SW480 (cell line): Measurements from ENCODE around the gene IRF1.

ENCODE experiments used
- DNase-seq: peaks from one replicate; pipeline ENCODE4 v3.0.0-alpha.2; 2016; ENCODE audit warnings: low spot score

The IRF1 gene

DNA sequence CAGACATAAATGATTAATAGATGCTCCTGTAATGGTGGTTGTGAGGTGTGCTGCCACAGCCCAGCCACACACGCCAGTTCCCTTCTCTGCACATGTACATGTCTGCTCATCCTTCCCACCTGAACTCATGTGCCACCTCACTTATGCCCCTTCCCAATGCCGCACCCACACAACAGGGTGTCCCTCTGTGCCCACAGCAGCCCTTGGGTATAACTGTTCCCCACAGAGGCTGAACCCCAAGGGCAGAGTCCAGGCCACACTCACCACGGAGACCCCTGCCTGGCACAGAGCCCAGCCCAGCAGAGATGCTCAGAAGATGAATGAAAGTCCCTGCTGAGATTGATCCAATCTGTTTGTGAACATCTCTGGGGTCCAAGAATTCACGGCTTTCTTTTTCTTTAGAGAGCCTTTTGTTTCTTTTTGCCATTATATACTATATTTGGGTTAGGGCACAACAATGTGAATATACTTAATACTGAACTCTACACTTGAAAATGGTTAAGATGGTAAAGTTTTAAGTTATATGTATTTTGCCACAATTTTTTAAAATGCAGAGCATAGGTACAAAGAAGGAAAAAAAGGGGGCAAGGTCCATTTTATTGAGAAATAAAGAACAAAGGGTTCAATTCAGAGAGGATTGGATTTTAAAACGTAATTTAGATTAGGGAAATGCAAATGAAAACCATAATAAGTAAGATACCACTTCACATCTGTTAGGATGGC, 29.6 kb downstream of the IRF1 start:
- DNase-seq = no peak

- DNase-seq = peak; percentile 93
Observed at GRCh38 chr5:132459983-132460838, 30.4 kb downstream of the IRF1 start.

DNA sequence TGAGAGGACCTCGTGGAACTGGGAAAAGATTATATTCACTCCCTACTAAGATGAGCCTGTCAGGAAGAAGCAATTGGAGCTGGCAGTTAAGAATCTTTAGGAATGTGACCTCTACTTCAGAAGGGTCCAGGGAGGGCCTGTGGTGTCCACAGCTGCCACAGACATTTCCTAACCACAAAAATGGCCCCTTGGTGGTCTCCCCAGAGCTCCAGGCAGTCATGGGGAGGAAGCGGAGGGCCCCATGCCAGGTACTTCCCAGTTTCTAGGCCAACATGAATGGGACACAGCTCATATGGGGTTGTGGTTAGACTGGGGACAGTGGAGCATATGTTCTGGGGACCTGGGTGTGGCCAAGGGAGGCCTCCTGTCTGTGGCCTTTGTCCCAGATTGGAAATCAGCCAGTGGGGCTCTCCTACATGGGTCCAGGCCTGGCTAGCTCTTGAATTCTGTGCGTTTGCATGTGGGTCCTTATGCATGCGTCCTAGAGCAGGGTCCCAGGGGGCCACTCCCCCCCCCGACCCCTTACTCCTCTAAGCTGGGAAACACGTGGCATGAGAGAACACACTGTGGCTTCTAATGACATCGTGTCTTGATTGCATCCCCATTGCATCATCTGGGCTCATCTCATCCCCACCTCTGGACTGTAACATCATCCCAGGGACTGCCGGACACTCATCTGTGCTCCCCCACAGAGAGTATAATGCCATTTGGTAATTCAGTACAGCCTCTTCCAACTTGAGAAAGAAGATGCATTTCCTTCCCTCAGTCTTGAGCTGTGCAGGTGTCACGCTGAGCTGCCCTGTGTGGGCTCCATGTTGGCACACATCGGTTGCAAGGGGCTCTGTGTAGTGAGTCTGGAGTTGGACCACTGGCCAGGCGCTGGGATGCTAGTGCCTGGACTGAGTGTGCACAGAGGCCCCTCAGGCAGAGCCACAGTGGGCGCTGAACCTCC, 31.3 kb downstream of the IRF1 start:
- DNase-seq = peak; percentile 100

DNA sequence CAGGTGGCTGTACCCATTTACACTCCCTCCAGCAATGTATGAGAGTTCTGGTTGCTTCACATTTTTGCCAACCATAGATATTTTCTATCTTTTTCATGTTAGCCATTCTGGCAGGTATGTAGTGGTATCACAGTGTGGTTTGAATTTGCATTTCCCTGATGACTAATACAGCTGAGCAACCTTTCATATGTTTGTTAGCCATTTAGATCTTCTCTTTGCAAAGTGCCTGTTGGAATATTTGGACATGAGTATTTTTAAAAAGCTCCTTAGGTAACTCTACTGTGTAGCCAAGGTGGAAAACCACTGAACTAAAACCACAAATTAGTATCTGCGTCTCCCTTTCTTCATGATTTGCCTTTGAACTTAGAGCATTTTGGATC, 31.9 kb downstream of the IRF1 start:
- peak; percentile 98 for DNase-seq

- peak; percentile 80 for DNase-seq
Observed at GRCh38 chr5:132458226-132458560, 32.4 kb downstream of the IRF1 start.

GRCh38 chr5:132457371-132458225, 33.0 kb downstream of the IRF1 start:
- peak; percentile 95 for DNase-seq

GRCh38 chr5:132456987-132457361, 33.6 kb downstream of the IRF1 start:
- DNase-seq = peak; percentile 31

DNA sequence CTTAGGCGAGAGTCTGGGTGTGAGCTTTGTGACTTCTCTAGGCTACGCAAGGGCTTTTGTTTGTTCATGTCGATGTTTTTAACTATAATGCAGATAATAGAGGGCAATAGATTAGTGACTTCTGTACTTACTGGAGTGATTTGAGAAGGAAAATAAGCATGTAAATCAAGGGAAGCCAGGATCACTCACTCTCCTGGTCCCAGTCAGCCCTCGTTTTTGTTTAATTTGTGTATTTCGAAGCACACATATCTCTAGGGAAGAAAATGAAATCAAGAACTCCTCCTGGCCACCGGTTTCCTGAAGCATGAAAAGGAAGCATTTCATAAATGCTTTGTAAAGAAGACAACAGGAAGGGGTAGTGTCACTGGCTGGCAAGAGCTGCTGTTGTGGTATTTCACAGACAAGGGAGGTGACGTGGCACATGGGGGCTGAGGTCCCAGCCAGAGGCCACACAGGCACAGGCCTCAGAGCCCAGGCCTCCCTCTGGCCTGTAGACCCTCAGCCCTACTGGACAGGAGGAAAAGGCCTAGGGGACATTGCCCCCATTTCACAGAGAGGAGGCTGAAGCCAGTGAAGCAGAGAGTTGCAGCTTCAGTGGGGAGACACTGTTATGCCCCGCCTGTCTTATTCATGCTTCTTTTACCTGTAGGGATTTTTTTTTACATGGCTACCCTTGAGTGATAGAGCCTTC, 34.1 kb downstream of the IRF1 start:
- DNase-seq = peak; percentile 92

- peak; percentile 96 for DNase-seq
Observed at GRCh38 chr5:132455614-132456115, 34.9 kb downstream of the IRF1 start.

GRCh38 chr5:132454361-132454760, 36.2 kb downstream of the IRF1 start:
- DNase-seq = no peak

DNA sequence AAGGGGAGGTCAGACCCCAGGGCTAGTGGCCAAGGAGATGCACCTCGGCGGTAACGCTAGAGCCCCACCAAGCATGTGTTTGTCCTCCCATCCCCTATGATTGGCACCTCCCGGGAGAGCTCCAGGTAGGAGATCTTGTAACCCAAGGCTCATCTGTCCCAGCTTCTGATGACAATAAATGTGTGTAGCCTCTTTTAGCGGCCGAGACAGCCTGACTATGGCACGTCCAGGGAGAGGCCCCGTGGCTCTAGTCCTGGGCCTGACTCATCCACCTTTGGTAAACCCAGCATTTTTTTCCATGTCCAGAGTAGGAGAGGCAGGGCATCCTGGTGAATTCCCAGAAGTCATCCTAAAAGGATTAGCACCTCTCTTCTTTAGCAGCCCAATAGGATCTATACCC, 39.2 kb downstream of the IRF1 start:
- no peak for DNase-seq

- DNase-seq = no peak
Observed at GRCh38 chr5:132449060-132449459, 41.5 kb downstream of the IRF1 start.

DNA sequence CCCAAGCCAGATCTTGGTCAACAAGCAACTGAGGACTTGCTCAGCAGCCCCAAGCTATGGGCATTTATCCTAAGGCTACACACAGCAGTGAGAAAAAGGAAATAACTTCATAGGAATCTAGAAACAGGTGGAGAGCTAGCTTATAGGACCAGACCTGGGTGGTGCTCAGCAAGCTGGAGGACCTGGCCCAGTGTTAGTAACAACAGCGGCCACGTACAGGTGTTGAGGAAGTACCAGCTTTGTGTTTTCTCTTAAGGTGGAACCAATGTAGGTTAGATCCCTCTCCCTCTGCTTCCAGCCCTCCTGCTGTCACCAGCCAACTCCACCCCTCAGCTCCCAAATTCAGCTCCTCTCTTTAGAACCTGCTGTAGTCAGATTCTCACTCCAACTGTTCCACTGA, 43.4 kb downstream of the IRF1 start:
- DNase-seq = no peak

DNA sequence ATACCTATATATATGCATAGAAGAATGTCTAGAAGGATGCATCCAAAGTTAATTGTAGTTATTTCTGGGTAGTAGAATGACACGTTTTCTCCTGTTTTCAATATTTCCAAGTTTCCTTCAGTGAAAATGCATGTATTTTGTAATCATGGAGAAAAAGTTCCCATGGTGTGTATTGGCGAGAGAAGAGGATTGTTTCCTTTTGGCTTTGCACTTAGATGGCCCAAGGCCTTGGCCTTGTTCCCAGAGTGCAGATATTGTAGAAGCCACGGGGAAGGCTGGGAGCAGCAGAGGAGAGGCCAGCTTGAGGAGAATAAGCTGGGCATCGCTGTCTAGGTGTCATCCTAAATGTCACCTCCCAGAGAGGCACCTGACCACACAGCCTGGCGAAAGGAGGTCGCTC, 44.0 kb downstream of the IRF1 start:
- no peak for DNase-seq

DNA sequence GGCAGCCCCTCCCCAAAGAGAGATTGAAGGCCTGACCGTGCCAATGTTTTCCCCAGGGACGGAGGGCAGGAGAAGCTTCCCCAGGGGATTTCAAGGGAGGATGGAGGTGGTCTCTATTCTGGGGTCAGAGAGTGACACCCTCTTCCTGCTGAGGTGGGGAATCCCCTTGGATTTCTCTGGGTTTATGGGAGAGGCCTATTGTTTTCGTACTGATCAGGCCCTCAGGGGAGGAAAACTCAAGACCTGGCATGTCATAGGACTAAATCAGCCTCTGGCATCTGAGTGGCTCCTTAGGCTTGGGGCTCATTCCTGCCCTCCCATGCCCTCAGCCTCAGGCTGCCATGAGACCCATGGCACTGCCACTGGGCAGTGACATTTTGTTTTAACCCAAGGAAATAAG, 44.6 kb downstream of the IRF1 start:
- no peak for DNase-seq

GRCh38 chr5:132445640-132445923, 45.0 kb downstream of the IRF1 start:
- no peak for DNase-seq

DNA sequence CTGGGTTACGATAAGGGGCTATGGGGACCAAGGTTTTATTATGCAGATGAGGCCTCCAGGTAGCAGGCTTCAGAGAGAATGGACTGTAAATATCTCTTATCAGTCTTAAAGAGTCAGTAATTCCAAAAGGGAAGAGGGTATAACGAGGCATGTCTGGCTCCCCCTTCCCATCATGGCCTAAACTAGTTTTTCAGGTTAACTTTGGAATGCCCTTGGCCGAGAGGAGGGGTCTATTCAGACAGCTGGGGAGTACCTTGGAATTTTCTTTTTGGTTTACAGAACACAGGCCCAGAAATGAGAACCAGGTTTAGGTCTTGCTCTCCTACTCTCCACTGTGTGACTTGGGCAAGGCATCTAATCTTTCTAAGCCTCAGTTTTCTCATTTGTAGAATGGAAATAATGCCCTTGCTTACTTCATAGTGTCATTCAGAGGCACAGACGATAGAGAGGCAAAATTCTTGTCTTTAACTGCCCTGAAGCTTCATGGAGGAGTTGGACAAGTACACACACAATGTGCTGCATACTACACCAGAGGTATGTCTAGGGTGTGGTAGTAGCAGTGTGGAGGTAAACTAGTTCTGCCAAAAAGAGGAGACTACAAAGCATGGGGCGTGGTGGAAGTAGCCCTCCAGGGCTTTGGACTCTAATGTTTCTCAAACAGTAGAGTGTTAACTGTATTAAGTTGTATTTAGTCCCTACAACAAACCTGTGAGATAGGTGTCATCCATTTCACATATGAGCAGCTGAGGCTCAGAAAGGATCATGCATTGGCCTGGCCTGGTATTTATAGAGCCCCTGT, 45.5 kb downstream of the IRF1 start:
- DNase-seq = no peak

- no peak for DNase-seq
Observed at GRCh38 chr5:132444061-132444460, 46.5 kb downstream of the IRF1 start.

DNA sequence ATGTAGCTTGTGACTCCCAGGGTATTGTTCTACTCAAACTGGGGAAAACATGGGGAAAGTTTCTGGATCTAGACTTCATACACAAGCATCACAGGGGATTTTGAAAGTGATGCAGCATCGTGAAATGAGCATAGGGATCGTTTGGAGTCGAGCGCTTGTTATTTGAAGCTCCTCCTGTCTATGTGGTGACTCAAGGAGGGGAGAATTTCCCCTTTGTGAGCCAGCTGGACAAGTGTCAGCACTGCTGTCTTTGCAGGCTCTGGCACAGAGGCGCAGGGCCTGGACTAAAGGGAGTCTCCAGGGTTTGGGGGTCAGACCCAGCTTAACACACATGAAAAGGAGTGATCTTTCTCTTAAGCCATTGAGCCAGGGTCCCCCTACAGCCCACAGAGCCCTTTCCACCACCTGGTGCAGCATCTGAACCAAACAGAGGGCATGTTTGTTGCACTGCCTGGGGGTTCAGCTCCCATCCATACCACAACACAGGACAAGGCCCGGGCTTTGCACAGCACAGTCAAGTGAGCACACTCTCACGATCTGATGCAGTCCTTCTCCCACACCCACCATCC, 51.0 kb downstream of the IRF1 start:
- no peak for DNase-seq

DNA sequence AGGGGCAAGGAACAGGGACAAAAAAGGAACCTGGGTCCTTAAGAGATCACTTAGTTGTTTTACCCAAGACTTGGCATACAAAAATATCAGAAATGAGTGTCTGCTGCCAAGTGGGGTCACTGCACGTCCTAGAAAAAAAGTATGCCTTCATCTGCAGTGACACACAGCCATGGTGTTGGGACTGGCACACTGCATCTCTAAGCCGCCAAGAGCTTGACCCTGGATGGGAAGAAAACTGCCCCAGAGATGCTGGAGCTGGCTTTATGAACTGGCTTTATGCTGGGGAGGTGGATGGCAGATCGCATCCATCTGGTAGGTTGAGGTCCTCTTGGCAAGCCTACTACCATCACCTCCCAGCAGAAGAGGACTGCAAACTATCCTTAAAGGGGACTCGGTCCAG, 51.7 kb downstream of the IRF1 start:
- no peak for DNase-seq
